ENCODE results near the gene TMEM123. TPM values are rescaled to one million over a fixed set of nuclear protein-coding genes. Genes with fewer than 3 reads are reported as not detected.

The TMEM123 gene
- total RNA-seq, 6 experiments from 2014 or later = 128 to 197 (median 161) TPM

- H3K4me3 Mint-ChIP-seq = no peak overlapping the region
- no peak overlapping the region for H3K27ac Mint-ChIP-seq
- no peak for DNase-seq
- no peak for TF ChIP-seq CTCF (IDR thresholded peaks at IDR 0.05)
- no peaks in the 10 kb centered on the region for H3K36me3 Mint-ChIP-seq (ENCODE audit: low read depth)
- H3K4me1 Mint-ChIP-seq (ENCODE audit: low read depth) = peaks cover 11% of the 10 kb centered on the region
- no peaks in the 10 kb centered on the region for H3K9me3 Mint-ChIP-seq
- peaks cover 4% of the 10 kb centered on the region; the same call in 1 of the 2 replicates for H3K27me3 Mint-ChIP-seq (ENCODE audit: insufficient read depth)
Measured at GRCh38 chr11:102459393-102459792, 6.8 kb upstream of the TMEM123 start.

- H3K4me3 Mint-ChIP-seq = no peak overlapping the region
- peaks cover 4% of the 10 kb centered on the region; the same call in 1 of the 2 replicates for H3K27me3 Mint-ChIP-seq (ENCODE audit: insufficient read depth)
- H3K4me1 Mint-ChIP-seq (ENCODE audit: low read depth) = peaks cover 16% of the 10 kb centered on the region
- H3K27ac Mint-ChIP-seq = no peak overlapping the region
- no peak for DNase-seq
- no peaks in the 10 kb centered on the region for H3K9me3 Mint-ChIP-seq
- no peak for TF ChIP-seq CTCF (IDR thresholded peaks at IDR 0.05)
- no peaks in the 10 kb centered on the region for H3K36me3 Mint-ChIP-seq (ENCODE audit: low read depth)
Measured at GRCh38 chr11:102458548-102458947, 6.0 kb upstream of the TMEM123 start.

GRCh38 chr11:102457865-102458264 lies 5.3 kb upstream of the TMEM123 start:
- Mint-ChIP-seq H3K4me3 (no peak overlapping the region), H3K4me1 (ENCODE audit: low read depth) (peaks cover 21% of the 10 kb centered on the region), H3K27ac (no peak overlapping the region), H3K36me3 (ENCODE audit: low read depth) (no peaks in the 10 kb centered on the region), H3K27me3 (ENCODE audit: insufficient read depth) (peaks cover 4% of the 10 kb centered on the region; the same call in 1 of the 2 replicates), H3K9me3 (no peaks in the 10 kb centered on the region)
- DNase-seq = no peak
- no peak for TF ChIP-seq CTCF (IDR thresholded peaks at IDR 0.05)

- Mint-ChIP-seq H3K9me3 (no peaks in the 10 kb centered on the region), H3K27ac (no peak overlapping the region), H3K4me3 (no peak overlapping the region), H3K4me1 (ENCODE audit: low read depth) (peaks cover 21% of the 10 kb centered on the region), H3K36me3 (ENCODE audit: low read depth) (no peaks in the 10 kb centered on the region), H3K27me3 (ENCODE audit: insufficient read depth) (peaks cover 4% of the 10 kb centered on the region; the same call in 1 of the 2 replicates)
- no peak for TF ChIP-seq CTCF (IDR thresholded peaks at IDR 0.05)
- DNase-seq = no peak
Measured at GRCh38 chr11:102457056-102457677, 4.6 kb upstream of the TMEM123 start.

GRCh38 chr11:102456381-102456780 lies 3.8 kb upstream of the TMEM123 start:
- Mint-ChIP-seq H3K36me3 (ENCODE audit: low read depth) (no peaks in the 10 kb centered on the region), H3K4me3 (no peak overlapping the region), H3K4me1 (ENCODE audit: low read depth) (peaks cover 21% of the 10 kb centered on the region), H3K27me3 (ENCODE audit: insufficient read depth) (peaks cover 4% of the 10 kb centered on the region; the same call in 1 of the 2 replicates), H3K9me3 (no peaks in the 10 kb centered on the region), H3K27ac (no peak overlapping the region)
- no peak for TF ChIP-seq CTCF (IDR thresholded peaks at IDR 0.05)
- no peak for DNase-seq
